Heart right ventricle (tissue), 16 donors: ENCODE data around the gene RUNX1. TPM values are rescaled to one million over a fixed set of nuclear protein-coding genes. Genes with fewer than 3 reads are reported as not detected.
A peak's percentile ranks its signal among the peaks of the same experiment; 100 is the strongest.

Experiments used
- ATAC-seq, 8 donors: fragments of 200-7000 bp; cut with Tn5 transposase; one replicate each; pipeline ENCODE4 v1.9.1; 2020; ENCODE audit warnings: mild to moderate bottlenecking in 8 of 8, moderate library complexity in 8 of 8, moderate number of reproducible peaks in 1 of 8
- DNase-seq, 2 donors: peaks; one replicate each; pipeline ENCODE4 v3.0.0-alpha.2; 2020
- H3K27ac ChIP-seq, 10 donors: fragments of 200-600 bp; sonication (generic) in 2 of 10; one replicate each; pipeline versions ENCODE4 v1.5.0 to v1.8.0; 2020 to 2022; ENCODE audit warnings: mild to moderate bottlenecking in 3 of 10
- H3K27me3 ChIP-seq, 7 donors: fragments of 200-600 bp; one replicate each; pipeline ENCODE4 v1.8.0; 2021 to 2022; ENCODE audit warnings: mild to moderate bottlenecking in 2 of 7
- H3K36me3 ChIP-seq, 9 donors: fragments of 200-600 bp; sonication (generic) in 1 of 9; one replicate each; pipeline versions ENCODE4 v1.5.0 to v1.8.0; 2020 to 2022; ENCODE audit warnings: mild to moderate bottlenecking in 2 of 9
- H3K4me1 ChIP-seq, 9 donors: fragments of 200-600 bp; sonication (generic) in 1 of 9; one replicate each; pipeline versions ENCODE4 v1.5.0 to v1.8.0; 2020 to 2022; ENCODE audit warnings: mild to moderate bottlenecking in 4 of 9
- H3K4me3 ChIP-seq, 10 donors: fragments of 200-600 bp; sonication (generic) in 2 of 10; one replicate each; pipeline versions ENCODE4 v1.5.0 to v1.8.0; 2020 to 2022; ENCODE audit warnings: mild to moderate bottlenecking in 7 of 10, moderate library complexity in 2 of 10
- H3K9me3 ChIP-seq, 11 donors: fragments of 200-600 bp in 10 of 11; sonication (generic) in 2 of 11; one replicate each; pipeline versions ENCODE4 v1.5.0 to v1.8.0; 2013 to 2022; ENCODE audit warnings: mild to moderate bottlenecking in 2 of 11, control low read depth in 1 of 11, moderate library complexity in 1 of 11
- CTCF ChIP-seq, 9 donors: fragments of 200-600 bp; sonication (generic) in 2 of 9; IDR thresholded peaks; one replicate each; pipeline versions ENCODE4 v1.5.0 to v1.8.0; 2021 to 2022; ENCODE audit warnings: antibody characterized with exemption in 9 of 9, mild to moderate bottlenecking in 5 of 9, moderate library complexity in 1 of 9
- WGBS, 2 donors: extraction: QIAGEN DNeasy Blood & Tissue Kit; methylation state at CpG; one replicate each; pipeline ENCODE4 v1.1.7; 2013; ENCODE audit warnings: inconsistent platforms in 1 of 2; 5-methylcytosine and 5-hydroxymethylcytosine counted together
- intact Hi-C, 10 donors: fragments of 100-400 bp; cut with DNase I; formaldehyde crosslinking; loops; one replicate each; pipeline versions ENCODE4 v1.11.1 to v1.14.2; 2022
- polyA plus RNA-seq, 2 donors: library from polyadenylated mRNA; stranded (reverse); fragments of 200-250 nt; gene quantifications; one replicate each; pipeline ENCODE4 v1.2.3, GENCODE V29; 2013
- total RNA-seq, 10 donors: library from RNA; stranded (reverse); fragmentation: NEBNext Ultra II Directional in 3 of 10; extraction: Animal tissue kit (Norgen Biotek cat#: 25700) in 3 of 10; gene quantifications; one replicate each; pipeline versions ENCODE4 v1.2.1 to v1.2.4, GENCODE V29; 2021 to 2023
- donor health status: Arrhythmogenic right ventricular cardiomyopathy.
- donor health status: ischemic (EF 13 %, LVEDD 7.1; RV severe dilation, severe dysfunction).
- donor health status: healthy with polysubstance abuse.
- donor health status: DM: no; HTN: yes; CAD: no.
- donor health status: DM: no; HTN: no; CAD: no.
- donor health status: ischemic (EF 25% LVEDD 6.9; RV normal size, moderate dysfunction).
- donor health status: ischemic (EF 25% LVEDD 5.7; RV mildly dilated, moderate dysfunction).
- donor health status: healthy.
- donor health status: DM: yes; HTN: yes; CAD: no.
- donor health status: Ischemic cardiomyopathy.
- donor health status: ischemic (EF 35%, LVEDD 5.7; RV mildly dilated, moderate dysfunction).
- donor health status: nonischemic (EF 11% LVEDD 7.7; RV severe dilation, severe dysfunction).
- donor health status: DM: yes; HTN: yes; CAD: no.
- donor health status: PGD.
- donor health status: ischemic (EF 29% LVEDD 5.4; RV normal size, mild dysfunction).
- donor health status: nonischemic (EF 23%, LVEDD 6.1; RV moderate dilation, normal function).

RUNX1 gene
- total and polyA plus RNA-seq, 12 donors: 0.88 to 29.3 (median 3.5) TPM

GRCh38 chr21:34998176-34998575 is 50.9 kb downstream of the RUNX1 start:
- Histone ChIP-seq H3K4me3 (no peak overlapping the region), H3K27me3 (peaks cover 0 to under 1% (median 0%) of the 10 kb centered on the region in 7 donors), H3K4me1 (peaks cover 0 to 58% (median 10%) of the 10 kb centered on the region in 9 donors), H3K36me3 (no peaks in the 10 kb centered on the region), H3K9me3 (no peaks in the 10 kb centered on the region), H3K27ac (no peak overlapping the region)
- DNase-seq (no peak), ATAC-seq (no peak)
- intact Hi-C loops: no loop called here
- no peak for TF ChIP-seq CTCF (IDR thresholded peaks at IDR 0.05)
- 41 to 54% methylated on average over 5 of the region's 5 CpGs for WGBS, 2 donors

- ATAC-seq (no peak), DNase-seq (no peak)
- intact Hi-C loops: no loop called here
- Histone ChIP-seq H3K27ac (peak overlapping the region in 1 of 10 donors; percentile 36), H3K4me1 (peaks cover 0 to 58% (median 10%) of the 10 kb centered on the region in 9 donors), H3K9me3 (no peaks in the 10 kb centered on the region), H3K36me3 (no peaks in the 10 kb centered on the region), H3K27me3 (peaks cover 0 to 6% (median 0%) of the 10 kb centered on the region in 7 donors), H3K4me3 (no peak overlapping the region)
- TF ChIP-seq CTCF (IDR thresholded peaks at IDR 0.05): no peak
- 12 to 15% methylated on average over 4 of the region's 4 CpGs for WGBS, 2 donors
These were observed 51.8 kb downstream of the RUNX1 start for GRCh38 chr21:34997294-34997693.

- Histone ChIP-seq H3K36me3 (no peaks in the 10 kb centered on the region), H3K4me3 (no peak overlapping the region), H3K4me1 (peaks cover 0 to 58% (median 10%) of the 10 kb centered on the region in 9 donors), H3K27ac (peak overlapping the region in 1 of 10 donors; percentile 59), H3K9me3 (no peaks in the 10 kb centered on the region), H3K27me3 (peaks cover 0 to 12% (median 0%) of the 10 kb centered on the region in 7 donors)
- DNase-seq (no peak), ATAC-seq (peak in 1 of 8 donors; percentile 69)
- WGBS, 2 donors: 36 to 49% methylated on average over 8 of the region's 8 CpGs
- intact Hi-C loops: no loop called here
- TF ChIP-seq CTCF (IDR thresholded peaks at IDR 0.05): no peak
These were observed 52.6 kb downstream of the RUNX1 start for GRCh38 chr21:34996304-34997101.

- peak overlapping the region in 1 of 10 donors; percentile 59 for H3K27ac ChIP-seq
- no peak overlapping the region for H3K4me3 ChIP-seq
- H3K9me3 ChIP-seq: no peaks in the 10 kb centered on the region
- ATAC-seq: no peak
- TF ChIP-seq CTCF (IDR thresholded peaks at IDR 0.05): no peak
- DNase-seq: no peak
- H3K4me1 ChIP-seq: peaks cover 0 to 58% (median 10%) of the 10 kb centered on the region in 9 donors
- 90 to 93% methylated on average over 1 of the region's 1 CpG for WGBS, 2 donors
- no peaks in the 10 kb centered on the region for H3K36me3 ChIP-seq
- peaks cover 0 to 13% (median 0%) of the 10 kb centered on the region in 7 donors for H3K27me3 ChIP-seq
- intact Hi-C loops: no loop called here
These were observed 53.2 kb downstream of the RUNX1 start for GRCh38 chr21:34995979-34996303.
